C4-2B (cell line): ENCODE data around the gene EGFLAM.

Source experiments
- H3K27ac ChIP-seq: fragments of 450-650 bp; 2 replicates; pipeline ENCODE4 v1.5.1; 2017
- ZFX ChIP-seq: fragments of 450-650 bp; IDR thresholded peaks from 2 replicates; pipeline ENCODE4 v1.6.1; 2017
- TF ChIP-seq, protein P1 (sequence below): fragments of 450-650 bp; conservative IDR thresholded peaks from 2 replicates; pipeline ENCODE4 v1.5.1; 2017; ENCODE audit warnings: mild to moderate bottlenecking

The EGFLAM gene

DNA sequence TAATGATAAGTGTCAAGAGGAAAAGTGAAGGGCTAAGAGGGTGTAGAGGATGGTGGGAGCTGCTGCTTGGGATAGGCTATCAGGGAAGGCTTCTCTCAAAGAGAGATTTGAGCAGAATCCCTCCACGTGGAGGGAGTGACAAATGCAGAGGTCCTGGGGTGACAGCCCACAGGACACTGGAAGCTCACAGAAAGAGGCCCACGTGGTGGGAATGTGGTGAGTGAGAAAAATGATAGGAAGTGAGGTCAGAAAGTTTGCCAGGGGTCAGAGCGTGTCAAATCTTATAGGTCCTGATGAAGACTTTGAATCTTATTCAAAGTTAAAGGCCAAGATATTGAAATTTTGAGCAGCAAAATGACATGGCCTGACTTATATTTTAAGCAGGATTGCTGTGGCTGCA lies 125.3 kb downstream of the EGFLAM start:
- TF ChIP-seq ZFX: no peak
- H3K27ac ChIP-seq: no peak overlapping the region

DNA sequence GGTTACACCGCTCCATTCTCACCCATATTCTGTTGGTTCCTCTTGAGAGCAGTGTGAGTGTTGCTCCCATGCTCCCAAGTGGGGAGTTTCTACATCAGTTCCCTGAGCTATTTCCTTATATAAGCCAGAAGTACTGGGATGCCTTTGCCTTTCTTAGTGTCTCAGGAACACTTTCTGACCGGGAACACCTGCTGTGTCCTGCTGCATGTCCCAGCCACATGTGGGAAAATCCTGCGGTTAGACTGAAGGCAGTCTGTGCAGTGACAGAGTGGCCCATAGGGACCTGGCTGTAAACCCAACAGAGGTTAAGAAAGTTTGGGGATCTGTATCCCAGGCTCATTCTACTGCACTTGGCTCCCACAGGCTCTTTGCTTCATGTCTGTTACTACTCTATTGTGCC lies 126.0 kb downstream of the EGFLAM start:
- TF ChIP-seq ZFX: no peak
- TF ChIP-seq, protein P1, sequence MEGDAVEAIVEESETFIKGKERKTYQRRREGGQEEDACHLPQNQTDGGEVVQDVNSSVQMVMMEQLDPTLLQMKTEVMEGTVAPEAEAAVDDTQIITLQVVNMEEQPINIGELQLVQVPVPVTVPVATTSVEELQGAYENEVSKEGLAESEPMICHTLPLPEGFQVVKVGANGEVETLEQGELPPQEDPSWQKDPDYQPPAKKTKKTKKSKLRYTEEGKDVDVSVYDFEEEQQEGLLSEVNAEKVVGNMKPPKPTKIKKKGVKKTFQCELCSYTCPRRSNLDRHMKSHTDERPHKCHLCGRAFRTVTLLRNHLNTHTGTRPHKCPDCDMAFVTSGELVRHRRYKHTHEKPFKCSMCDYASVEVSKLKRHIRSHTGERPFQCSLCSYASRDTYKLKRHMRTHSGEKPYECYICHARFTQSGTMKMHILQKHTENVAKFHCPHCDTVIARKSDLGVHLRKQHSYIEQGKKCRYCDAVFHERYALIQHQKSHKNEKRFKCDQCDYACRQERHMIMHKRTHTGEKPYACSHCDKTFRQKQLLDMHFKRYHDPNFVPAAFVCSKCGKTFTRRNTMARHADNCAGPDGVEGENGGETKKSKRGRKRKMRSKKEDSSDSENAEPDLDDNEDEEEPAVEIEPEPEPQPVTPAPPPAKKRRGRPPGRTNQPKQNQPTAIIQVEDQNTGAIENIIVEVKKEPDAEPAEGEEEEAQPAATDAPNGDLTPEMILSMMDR: no peak
- no peak overlapping the region for H3K27ac ChIP-seq

DNA sequence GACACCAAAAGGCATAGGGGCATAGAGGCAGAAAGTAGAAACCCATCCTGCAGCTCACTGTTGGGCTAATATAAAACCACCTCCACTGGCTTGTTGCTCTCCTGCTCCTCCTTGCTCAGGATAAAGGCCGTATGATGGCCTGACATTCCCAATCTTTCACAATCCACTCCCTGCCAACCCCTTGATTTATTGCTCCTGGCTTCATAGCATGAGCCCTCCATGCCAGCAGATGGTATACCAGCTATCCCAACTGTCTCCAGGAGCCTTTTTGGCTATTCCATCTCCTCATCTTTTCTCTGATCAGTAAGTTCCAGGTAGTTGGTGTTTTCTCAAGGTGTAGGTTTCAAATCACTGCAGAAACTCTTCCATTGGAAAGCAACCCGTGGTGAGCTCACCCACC lies 128.8 kb downstream of the EGFLAM start:
- no peak overlapping the region for H3K27ac ChIP-seq
- TF ChIP-seq ZFX: no peak
- TF ChIP-seq, protein P1: no peak

DNA sequence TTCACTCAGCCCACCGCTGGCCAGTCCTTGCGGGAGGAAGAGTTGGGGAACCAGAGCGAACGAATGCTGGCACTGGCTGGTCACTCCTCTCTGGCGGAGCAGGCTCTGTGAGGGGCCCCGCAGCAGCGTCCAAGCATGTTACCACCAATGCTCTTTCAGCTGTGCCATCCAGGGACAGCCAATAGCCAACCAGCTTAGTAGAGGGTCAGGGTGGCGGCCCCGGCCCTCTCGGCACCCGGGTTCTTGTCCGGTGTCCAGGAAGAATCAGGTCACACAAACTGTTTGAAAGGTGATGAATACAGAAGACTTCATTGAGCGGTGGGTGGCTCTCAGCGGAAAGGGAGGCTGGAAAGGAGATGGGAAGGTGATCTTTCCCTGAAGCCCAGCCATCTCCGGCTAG lies 135.3 kb downstream of the EGFLAM start:
- no peak for TF ChIP-seq ZFX
- TF ChIP-seq, protein P1: no peak
- no peak overlapping the region for H3K27ac ChIP-seq

DNA sequence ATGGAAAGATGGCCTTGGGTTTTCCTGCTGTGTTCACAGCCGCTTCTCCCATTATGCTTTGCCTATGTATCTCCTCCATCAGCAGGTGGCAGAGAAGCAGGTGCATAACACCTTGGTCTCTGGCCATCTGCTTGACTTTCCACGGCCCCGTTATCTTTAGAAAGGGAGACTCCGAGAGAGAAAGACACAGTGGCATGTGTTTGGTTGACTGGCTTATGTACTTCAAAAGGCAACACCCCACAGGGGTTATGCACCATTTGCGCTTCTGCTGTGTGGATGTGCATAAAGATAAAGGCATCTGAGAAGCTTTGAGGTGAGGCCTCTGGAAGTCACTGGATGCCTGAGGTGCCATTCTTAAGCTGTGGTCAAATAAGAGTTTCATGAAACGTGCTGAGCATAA lies 138.4 kb downstream of the EGFLAM start:
- no peak overlapping the region for H3K27ac ChIP-seq
- TF ChIP-seq ZFX: no peak
- TF ChIP-seq, protein P1: no peak

DNA sequence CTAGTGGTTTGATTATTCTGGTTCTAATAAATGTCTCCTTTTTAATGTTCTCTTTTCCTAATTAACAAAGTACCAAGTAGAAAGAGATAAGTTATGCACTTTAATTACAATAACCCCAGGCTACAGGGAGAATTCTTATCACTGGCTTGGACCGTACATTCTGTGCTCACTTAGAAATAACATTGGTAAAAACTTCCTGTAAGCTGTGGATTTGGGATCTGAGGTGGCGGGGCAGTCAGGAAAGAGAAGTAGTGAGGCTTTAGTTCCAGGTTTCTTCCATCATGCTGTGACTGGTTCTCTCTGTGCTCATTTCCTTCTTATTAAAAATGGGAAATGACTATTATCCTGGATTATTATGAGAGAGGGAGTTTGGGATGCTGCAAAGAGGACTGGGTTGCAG lies 142.0 kb downstream of the EGFLAM start:
- TF ChIP-seq, protein P1: no peak
- no peak for TF ChIP-seq ZFX
- no peak overlapping the region for H3K27ac ChIP-seq

DNA sequence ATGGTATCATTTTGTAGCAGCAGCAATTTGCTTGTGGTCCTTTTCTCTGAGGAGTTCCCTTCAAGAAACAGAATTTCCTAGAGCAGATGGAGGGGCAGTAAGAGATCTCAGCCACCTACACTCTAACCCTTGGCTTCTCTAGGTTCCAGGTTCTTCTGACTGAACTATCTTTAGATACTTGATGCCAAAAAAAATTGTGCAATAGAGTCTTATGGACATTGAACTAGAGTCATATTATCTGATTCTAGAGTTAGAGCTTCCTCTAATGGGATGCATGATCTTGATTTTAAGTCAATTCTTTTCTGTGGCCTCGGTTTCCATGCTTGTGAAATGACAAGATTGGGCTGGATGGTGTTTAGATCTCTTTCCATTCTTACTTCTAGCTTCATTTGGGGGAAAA lies 142.8 kb downstream of the EGFLAM start:
- no peak for TF ChIP-seq ZFX
- TF ChIP-seq, protein P1: no peak
- H3K27ac ChIP-seq: no peak overlapping the region

DNA sequence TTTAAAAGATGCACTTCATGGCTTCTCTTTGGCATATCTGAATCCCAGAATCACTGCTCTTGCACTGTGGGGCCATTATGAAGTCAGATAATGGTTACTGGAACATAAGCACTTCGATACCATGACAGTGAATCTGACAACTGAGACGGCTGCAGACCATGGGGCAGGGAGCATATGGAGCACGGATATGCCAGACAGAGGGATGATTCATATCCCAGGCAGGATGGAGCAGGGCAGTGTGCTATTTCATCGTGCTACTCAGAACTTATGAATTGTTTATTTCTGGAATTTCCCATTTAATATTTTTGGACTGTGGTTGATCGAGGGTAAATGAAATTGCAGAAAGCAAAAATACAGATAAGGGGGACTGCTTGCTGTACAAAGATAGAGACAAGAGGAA lies 145.0 kb downstream of the EGFLAM start:
- no peak overlapping the region for H3K27ac ChIP-seq
- TF ChIP-seq, protein P1: no peak
- no peak for TF ChIP-seq ZFX
